GM13977 (cell line): ENCODE data around the gene GABRA4.

Experiments
- DNase-seq: peaks from one replicate; pipeline ENCODE4 v3.0.0; 2012; ENCODE audit warnings: low spot score
- CTCF ChIP-seq: IDR thresholded peaks from 2 replicates; pipeline ENCODE4 v1.5.1; 2012; ENCODE audit warnings: mild to moderate bottlenecking, control low read depth; ENCODE audit not compliant: insufficient read depth; ENCODE audit errors: extremely low read depth, missing control alignments
- in situ Hi-C: fragments of 300-500 bp; cut with MboI; formaldehyde crosslinking; loops from one replicate; pipeline ENCODE4 v1.12.0; 2022; ENCODE audit warnings: low sequenced_read_pairs, low pct_unique_long_range_greater_than_20kb, mixed read lengths, inconsistent platforms; ENCODE audit not compliant: unreplicated experiment

GABRA4 gene

GRCh38 chr4:46900082-46900481, 93.3 kb downstream of the GABRA4 start:
- no peak for DNase-seq
- no peak for TF ChIP-seq CTCF
- in situ Hi-C loops: no loop called here

GRCh38 chr4:46894826-46895225, 98.6 kb downstream of the GABRA4 start:
- TF ChIP-seq CTCF: no peak
- in situ Hi-C loops: no loop called here
- DNase-seq: no peak

- in situ Hi-C loops: no loop called here
- TF ChIP-seq CTCF: no peak
- no peak for DNase-seq
These were observed 103.3 kb downstream of the GABRA4 start for GRCh38 chr4:46890056-46890455.

- in situ Hi-C loops: no loop called here
- TF ChIP-seq CTCF: no peak
- no peak for DNase-seq
These were observed 104.0 kb downstream of the GABRA4 start for GRCh38 chr4:46889410-46889809.

GRCh38 chr4:46886711-46887110, 106.7 kb downstream of the GABRA4 start:
- peak; percentile 10 for TF ChIP-seq CTCF
- no peak for DNase-seq

GRCh38 chr4:46878641-46879040, 114.7 kb downstream of the GABRA4 start:
- in situ Hi-C loops: no loop called here
- no peak for TF ChIP-seq CTCF
- no peak for DNase-seq

More at GRCh38 chr4:46886711-46887110, 106.7 kb downstream of the GABRA4 start:
- in situ Hi-C loops: no loop called here

GRCh38 chr4:46874811-46875210, 118.6 kb downstream of the GABRA4 start:
- no peak for TF ChIP-seq CTCF
- no peak for DNase-seq
- in situ Hi-C loops: no loop called here
